Measurements from ENCODE around the gene WDR53. TPM values are rescaled to one million over a fixed set of nuclear protein-coding genes. Genes with fewer than 3 reads are reported as not detected.
"Not testable (repeated sequence)": the region's sequence is repeated elsewhere in the genome, so short reads cannot be mapped to it uniquely, and the experiment has no call there.

WDR53 gene
- total RNA-seq, 1 donor: 7.1 TPM

GRCh38 chr3:196559826-196560225 is 8.5 kb downstream of the WDR53 start:
- DNase-seq (ENCODE audit: low read depth): no peak
- H3K4me3 ChIP-seq (ENCODE audit: low read depth, low read length): no peak overlapping the region
- TF ChIP-seq CTCF (IDR thresholded peaks at IDR 0.05; ENCODE audit: insufficient read depth, low read length): no peak

GRCh38 chr3:196558476-196558875 is 9.9 kb downstream of the WDR53 start:
- no peak for DNase-seq (ENCODE audit: low read depth)
- TF ChIP-seq CTCF (IDR thresholded peaks at IDR 0.05; ENCODE audit: insufficient read depth, low read length): no peak
- H3K4me3 ChIP-seq (ENCODE audit: low read depth, low read length): no peak overlapping the region

GRCh38 chr3:196557236-196557635 is 11.1 kb downstream of the WDR53 start:
- H3K4me3 ChIP-seq (ENCODE audit: low read depth, low read length): no peak overlapping the region
- no peak for DNase-seq (ENCODE audit: low read depth)
- no peak for TF ChIP-seq CTCF (IDR thresholded peaks at IDR 0.05; ENCODE audit: insufficient read depth, low read length)

GRCh38 chr3:196555295-196555694 is 13.1 kb downstream of the WDR53 start:
- DNase-seq (ENCODE audit: low read depth): no peak
- TF ChIP-seq CTCF (IDR thresholded peaks at IDR 0.05; ENCODE audit: insufficient read depth, low read length): no peak
- no peak overlapping the region for H3K4me3 ChIP-seq (ENCODE audit: low read depth, low read length)

- TF ChIP-seq CTCF (IDR thresholded peaks at IDR 0.05; ENCODE audit: insufficient read depth, low read length): no peak
- DNase-seq (ENCODE audit: low read depth): no peak
- H3K4me3 ChIP-seq (ENCODE audit: low read depth, low read length): no peak overlapping the region
Measured at GRCh38 chr3:196554205-196554604, 14.1 kb downstream of the WDR53 start.

GRCh38 chr3:196553551-196553950 is 14.8 kb downstream of the WDR53 start:
- no peak for TF ChIP-seq CTCF (IDR thresholded peaks at IDR 0.05; ENCODE audit: insufficient read depth, low read length)
- no peak overlapping the region for H3K4me3 ChIP-seq (ENCODE audit: low read depth, low read length)
- DNase-seq (ENCODE audit: low read depth): no peak

- TF ChIP-seq CTCF (IDR thresholded peaks at IDR 0.05; ENCODE audit: insufficient read depth, low read length): no peak
- H3K4me3 ChIP-seq (ENCODE audit: low read depth, low read length): no peak overlapping the region
- DNase-seq (ENCODE audit: low read depth): no peak
Measured at GRCh38 chr3:196552253-196552652, 16.1 kb downstream of the WDR53 start.

GRCh38 chr3:196550172-196550571 is 18.2 kb downstream of the WDR53 start:
- not testable (repeated sequence) for DNase-seq (ENCODE audit: low read depth); H3K4me3 ChIP-seq (ENCODE audit: low read depth, low read length)

GRCh38 chr3:196549312-196549711 is 19.0 kb downstream of the WDR53 start:
- not testable (repeated sequence) for DNase-seq (ENCODE audit: low read depth); H3K4me3 ChIP-seq (ENCODE audit: low read depth, low read length)

All from fibroblast of the aortic adventitia (primary cell).